Hypothalamus (tissue), 51 donors: ENCODE data around the gene FOXA1.

ENCODE experiments used
- DNase-seq, 51 donors: peaks; one replicate each; lab custom pipeline; 2025; lab: John Stamatoyannopoulos, UW

The FOXA1 gene

DNA sequence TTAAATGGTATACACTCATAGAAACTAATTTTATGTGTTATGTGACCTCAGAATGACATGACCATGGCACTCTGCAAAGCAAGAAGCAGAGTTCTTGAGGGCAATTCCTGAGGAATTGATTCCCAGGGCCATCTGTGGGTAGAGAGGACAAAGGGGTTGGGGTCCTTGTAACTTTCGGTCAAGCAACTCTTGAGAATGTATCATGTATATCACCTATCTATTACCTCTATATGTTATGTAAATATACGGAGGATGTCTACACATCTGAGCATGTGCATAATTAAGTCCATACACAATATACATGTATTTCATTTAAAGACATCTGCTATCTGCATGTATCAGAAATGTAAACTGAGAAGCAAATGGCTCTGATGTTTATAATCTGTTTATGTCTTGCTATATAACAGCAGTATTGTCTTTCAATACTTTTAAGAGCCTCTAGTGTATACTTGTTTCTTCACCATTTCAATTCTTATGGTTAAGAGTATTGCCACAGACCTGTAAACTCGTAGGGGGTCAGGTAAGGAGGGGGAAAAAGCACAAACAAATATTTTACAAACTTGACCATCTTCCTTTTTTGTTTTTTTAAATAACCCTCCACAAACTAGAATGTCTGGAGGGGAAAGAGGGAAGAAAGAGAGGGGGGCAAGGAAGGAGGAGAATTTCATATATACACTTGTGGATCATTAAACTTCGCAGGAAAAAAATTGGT lies 4.5 kb downstream of the FOXA1 start:
- no peak for DNase-seq

DNA sequence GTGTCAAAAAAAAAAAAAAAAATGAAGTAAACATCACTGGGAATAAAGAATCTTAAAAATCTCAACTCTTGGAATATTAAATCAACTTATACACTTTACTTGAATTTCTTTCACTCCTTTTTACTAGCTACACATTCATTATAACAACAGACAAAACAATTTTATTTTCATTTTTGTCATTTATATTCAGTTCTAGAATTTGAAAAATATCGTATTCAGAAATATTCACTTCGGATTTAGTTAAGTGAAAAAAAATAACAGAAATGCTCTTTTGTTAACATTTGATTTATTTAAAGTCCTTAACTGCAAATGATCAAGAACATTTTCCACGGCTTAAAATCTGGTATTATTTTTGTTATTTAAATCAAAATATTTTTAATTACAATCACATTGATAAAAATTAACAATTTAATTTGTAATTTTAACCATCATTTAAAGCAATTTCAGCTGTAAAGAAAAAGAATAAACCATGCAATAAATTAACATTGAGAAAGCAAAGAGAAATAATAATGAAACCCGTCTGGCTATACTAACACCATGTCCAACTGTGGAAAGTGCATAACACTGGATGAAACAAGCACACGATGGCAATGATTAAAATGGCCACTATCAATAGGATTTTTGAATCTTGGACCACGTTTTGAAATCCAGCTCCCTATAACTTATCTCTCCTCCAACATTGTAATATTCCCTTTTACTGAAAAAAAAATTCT lies 5.2 kb downstream of the FOXA1 start:
- DNase-seq = no peak

DNA sequence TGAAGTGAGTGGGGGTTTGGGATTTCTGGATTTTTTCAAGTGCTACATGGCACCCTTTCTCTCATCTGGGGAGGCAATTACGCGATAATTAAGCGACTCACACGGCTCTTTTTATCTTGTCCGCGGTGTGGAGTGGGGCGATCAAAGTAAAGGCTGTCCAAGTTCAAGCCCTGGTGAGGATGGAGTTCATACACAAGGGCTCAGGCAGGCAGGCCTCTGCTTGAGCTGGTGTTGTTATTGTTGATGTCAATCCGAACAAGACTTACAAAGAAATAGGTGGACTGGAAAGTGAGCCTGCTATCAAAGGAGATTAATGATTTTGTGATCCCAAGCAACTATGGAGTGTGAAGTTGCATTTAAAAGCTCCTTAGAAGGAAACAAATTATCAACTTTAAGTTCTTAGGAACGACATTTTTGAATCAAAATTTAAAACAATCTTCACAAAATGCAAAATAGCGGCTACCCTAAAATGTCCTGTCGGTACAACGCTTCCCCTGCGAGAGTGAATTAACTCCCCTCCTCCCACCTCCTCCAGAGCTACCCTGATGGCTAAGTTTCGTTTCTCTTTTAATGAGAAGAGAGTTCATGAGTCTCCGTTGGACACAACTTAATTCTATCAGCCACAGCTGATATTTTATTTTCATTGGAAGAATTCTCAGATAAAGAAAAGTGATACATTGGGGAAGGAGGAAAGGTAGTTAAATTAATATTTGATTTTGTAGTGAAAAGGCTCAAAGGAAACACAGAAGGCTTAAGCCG lies 5.9 kb downstream of the FOXA1 start:
- no peak for DNase-seq

DNA sequence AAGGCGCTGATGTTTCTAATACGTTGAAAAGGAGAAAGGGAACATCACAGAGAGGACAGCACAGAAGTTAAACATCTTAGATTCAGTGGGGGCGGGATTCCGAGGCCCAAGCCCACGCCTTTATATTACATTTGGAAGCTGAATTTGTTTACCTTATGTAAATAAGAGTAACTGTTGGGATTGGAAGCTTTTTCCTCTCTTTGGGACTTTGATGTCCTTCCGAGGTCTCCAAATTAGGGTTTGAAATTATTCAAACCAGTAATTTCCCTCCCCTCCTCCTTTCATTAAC lies 6.4 kb downstream of the FOXA1 start:
- no peak for DNase-seq

DNA sequence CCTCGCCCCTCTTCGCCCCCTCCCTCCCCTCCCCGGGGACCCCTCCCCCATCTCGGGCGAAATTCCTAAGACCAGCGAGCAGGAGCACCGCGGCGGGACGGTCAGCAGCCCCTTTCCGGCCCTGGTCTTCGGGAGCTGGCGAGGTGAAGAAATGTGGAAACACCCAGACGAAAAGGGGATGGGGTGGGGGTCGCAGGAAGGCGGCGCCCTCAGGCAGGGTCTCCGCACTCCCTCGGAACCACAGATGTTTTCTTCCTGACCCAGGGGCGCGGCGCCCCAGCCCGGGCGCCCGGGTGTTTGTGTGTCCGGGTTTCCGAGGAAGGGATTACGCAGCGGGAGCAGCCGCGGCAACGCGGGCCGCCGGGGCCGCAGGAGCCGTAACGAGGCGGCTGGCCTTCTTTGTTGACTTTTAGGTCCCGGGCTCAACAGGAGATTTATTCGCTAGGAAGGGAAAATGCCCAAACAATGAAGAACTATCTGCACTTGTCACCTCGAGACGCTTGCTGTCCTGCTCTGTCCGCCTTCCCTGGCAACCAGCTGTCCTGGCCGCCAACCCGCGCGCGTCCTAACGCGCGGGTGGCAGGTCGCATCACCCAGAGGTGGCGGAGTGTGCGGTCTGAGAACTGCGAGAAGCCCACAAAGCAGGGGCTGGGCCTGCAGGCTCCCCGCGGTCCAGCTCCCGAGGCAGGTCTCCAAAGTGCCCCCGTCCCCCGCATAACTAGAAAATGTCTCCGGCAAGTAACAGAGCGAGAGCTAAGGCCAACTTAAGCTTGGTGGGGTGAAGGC lies 7.0 kb downstream of the FOXA1 start:
- no peak for DNase-seq

DNA sequence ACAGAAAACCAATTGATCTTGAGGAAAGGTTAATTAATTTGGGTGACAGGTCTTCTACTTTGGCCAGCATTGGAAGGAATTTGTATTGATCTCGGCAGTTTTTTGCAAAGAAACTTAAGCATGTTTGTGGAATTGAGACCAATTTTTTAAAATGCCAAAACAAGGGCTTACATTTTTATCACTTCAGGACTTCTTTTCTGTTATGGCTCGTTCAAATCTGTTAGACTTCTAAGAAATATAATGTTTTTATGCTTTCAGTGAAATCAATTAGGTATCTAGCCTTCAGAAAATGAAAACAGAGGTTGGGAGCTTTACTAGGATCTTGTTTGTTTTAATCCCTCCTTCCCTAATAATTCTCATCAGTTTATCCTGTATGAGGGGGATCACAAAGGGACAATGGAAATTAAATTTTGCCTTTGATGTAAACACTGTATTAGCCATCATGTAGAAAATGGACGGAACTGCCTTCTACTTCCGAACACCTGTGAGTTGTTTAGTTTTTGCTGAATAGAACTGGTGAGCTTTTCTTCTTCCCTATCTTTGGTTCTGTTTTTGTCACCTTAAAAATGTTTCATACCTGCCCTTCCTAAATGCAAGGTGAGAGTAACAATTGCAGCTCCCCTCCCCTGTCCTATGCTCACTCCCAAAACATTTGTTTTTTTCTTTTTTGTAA lies 7.8 kb downstream of the FOXA1 start:
- no peak for DNase-seq

DNA sequence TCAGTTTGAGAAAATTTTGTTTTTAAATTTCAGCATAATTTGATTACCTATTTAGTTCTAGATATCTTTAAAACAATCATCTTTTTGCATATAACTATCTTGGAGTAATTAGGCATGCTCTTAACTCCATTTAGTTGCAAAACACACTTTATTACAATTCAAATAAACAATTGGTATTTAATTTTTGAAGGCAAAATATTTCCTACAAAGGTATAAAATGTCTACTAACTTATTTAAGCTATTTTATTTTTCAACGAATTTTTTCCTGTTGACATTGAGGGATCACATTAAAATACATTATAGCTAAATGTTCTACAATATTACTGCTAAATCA lies 8.3 kb downstream of the FOXA1 start:
- DNase-seq = no peak

DNA sequence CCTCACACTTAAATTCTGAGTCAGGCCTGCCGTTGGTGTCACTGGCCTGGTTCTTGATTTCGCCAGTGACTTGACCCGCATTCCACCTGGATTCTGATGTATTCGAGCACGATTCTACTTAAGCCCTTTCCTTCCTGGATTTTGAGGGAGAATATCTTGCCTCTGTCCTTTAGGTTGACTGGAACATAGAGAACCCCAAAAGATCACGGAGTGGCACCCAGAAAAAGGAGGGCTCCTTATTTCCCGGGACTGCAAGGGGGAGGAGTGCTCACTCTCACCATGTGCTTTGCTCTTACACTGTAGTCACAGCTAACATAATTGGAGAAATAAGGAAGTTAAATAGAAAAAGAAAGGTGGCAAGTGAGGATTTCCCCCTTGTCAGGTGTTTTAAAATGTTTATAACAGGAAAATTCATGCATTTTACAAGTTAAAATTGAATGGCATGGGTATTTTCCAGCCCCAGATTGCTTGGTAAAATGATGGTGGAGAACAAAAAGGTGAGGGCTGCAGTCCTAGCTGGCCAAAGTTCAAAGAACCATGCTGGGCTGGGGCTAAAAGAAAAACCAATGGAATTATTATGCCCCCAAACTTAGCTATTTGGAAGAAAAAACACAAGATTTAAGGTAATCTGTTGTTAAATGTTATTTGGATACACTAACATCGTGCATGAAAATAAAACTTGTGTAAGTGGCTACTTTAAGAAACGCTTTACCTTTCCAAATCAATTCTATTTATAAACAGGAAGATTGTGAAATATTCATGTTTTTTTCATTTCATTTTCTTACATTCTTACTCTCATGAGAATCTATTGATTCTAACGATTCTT lies 8.9 kb downstream of the FOXA1 start:
- DNase-seq = no peak

DNA sequence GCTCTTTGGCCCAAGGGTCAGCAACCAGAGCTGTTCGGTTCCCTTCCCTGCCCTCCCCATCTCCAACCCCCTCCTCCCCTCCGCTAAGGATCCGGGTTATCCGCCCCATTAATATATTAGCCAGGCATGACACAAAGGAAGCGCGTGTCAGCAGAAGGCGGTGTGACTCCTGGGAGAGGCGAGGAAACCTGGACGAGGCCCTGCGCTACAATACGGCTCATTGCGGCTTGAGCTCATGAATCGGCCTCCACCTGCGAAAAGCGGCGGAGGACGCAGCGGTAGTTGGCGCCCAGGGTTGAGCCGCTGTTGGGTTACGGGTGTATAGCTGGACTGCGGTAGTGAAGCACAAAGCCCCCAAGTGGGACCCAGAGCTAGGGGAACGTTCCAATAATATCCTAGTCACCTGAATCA lies 9.9 kb downstream of the FOXA1 start:
- DNase-seq = no peak

DNA sequence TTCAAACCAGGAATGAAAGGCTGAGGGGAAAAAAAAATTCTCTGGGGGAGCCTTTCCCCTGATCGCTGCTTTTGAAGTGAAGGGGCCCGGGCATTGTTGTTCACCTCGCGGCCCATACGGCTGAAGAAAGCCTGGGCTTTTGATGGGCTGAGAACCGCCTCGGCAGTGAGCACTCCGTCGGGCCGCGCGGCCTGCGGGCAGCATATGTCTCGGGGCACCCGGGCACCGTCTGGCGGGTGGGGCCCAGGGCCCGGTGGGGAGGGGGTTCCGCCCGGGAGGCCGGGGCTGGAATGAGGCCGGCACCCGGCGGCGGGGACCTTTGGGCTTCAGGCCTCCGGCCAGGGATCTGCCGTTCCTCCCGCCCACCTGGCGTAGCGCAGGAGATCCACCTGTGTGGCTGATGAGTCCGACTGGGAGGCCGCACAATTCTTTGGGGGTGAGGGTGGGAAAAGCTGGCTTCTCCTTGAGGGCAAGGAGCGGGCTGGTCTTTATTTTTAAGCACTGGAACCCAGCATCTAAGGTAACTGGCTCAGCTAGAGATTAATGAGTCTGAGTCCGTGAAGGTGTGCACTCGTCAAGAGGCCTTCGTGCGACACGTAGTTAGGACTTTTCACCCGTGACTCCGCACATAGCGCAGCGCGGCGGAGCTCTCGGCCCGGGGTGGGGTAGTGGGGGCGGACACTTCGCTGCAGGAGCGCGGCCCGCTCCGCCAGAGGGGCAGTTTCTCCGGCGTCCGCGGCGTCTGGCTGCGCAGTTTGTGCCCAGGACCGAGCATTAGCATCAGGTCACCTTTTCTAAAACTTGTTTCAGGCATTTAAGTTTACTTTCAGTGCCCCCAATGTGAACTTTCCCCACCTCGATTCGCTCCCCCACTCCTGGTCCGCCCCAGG lies 10.6 kb downstream of the FOXA1 start:
- DNase-seq = no peak

DNA sequence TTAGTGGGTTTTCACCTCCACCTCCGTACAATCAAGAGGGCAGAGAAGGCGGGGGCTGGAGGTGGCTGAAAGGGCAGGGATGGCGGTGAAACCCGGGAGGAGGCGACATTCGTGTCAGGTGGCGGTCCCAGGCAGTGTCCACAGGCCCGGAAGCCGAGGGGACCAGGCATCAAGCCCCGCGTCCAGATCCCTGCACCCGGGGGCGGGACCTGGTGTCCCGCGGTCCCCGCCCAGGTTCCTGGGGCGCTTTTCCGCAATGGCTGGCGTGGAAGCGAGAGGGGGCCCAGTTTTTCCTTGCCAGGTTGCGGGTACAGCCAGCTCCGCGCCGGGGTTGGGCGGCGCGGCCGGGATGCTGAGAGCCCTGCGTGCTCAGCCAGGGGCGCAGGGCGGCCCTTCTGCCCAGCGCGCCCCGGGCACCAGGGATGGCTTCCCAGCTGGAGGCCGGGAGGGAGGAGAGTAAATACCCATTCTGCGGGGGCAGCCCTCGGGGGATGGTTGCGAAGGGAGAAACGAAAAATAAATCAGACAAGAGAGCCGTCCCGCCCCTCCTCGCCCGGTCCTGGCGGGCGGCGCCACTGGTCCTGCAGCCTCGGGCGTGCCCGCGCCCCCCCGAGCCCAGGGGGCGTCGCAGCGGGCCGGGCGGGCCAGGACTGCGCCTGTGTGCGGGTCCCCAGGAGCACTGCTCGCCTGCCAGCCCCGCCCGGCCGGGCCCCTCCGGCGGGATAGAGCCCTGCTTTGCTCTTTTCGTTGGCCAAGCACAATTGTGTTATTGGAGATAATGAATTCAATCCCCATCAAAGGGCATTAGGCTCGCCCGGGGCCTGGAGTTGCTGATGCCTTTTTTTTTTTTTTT lies 11.5 kb downstream of the FOXA1 start:
- no peak for DNase-seq

DNA sequence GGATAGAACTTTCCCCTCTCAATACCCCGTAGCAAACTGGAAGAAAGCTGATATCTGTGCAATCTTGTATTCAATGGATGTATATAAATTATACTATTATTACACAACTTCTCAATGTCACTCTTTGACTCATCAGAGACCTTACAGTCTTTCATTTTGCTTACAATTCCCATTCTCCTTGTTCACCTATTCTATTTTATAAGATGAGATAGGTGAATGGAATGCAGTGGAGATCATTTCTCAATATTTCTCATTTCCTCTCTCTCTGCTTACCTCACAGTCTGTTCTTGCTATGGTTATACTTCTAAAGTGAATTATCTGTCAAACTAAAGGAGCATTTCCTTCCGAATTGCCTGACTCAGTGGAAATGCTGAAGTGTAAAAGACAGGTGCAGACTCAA lies 14.9 kb downstream of the FOXA1 start:
- no peak for DNase-seq

DNA sequence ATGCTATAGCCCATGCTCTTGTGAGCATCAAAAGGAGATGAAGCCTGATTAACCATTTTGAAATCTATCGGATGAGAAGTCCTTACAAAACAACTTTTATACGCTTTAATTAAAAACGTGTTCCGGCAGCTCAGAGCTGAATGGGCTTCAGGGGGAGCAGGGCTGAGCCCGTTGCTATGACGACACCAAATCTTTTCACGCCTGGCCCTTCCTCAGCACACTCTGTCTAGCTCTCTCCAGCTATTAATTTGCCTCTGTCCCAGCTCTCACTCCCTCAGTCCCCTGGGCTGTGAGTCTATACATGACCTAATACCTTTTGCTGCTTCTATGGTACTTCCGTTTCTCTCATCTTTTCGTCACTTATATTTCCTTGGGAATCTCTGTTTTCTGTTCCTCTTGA lies 15.8 kb downstream of the FOXA1 start:
- DNase-seq = no peak

DNA sequence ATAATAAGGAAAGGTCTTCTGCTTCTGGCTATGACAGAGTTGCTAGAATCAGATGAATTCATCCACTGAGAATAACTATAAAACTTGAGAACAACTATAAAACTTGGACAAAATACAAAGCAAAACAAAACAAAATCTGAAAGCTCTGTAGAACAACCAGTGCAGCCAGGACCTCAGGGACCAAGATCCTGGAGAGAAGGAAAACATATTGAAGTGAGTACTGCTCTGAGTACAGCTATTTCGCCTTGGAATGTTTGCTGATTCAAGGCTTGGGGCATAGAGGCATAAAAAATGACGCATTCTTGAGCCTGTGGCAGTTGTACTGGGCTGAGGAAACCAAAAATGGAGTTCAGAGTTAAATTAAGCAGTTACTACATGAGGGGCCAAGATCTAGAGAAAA lies 21.7 kb downstream of the FOXA1 start:
- no peak for DNase-seq

DNA sequence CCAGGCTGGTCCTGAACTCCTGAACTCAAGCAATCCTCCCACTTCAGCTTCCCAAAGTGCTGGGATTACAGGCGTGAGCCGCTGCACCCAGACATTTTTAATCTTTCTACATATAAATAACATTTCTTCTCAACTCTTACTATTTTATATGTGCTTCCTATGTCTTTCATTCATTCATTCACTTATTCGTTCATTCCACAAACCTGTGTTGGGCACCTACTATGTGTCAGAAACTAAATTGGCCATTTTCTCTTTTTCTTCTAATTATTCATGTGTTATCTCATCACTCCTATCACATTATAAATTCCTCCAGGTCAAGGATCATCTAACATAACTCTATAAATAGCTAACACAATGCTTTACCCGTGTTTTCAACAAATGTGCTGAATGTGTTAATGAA lies 23.7 kb downstream of the FOXA1 start:
- no peak for DNase-seq

DNA sequence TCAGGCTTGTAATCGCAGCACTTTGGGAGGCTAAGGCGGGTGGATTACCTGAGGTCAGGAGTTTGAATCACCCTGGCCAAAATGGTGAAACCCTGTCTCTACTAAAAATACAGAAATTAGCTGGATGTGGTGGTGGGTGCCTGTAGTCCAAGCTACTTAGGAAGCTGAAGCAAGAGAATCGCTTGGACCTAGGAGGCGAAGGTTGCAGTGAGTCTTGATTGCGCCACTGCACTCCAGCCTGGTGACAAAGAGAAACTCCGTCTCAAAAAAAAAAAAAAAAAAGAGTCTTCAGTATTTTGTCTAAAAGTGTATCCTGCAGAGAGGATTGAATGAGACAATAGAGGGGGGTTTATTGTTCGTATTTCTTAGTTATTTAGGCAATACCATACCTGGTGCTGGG lies 25.3 kb downstream of the FOXA1 start:
- DNase-seq = no peak

DNA sequence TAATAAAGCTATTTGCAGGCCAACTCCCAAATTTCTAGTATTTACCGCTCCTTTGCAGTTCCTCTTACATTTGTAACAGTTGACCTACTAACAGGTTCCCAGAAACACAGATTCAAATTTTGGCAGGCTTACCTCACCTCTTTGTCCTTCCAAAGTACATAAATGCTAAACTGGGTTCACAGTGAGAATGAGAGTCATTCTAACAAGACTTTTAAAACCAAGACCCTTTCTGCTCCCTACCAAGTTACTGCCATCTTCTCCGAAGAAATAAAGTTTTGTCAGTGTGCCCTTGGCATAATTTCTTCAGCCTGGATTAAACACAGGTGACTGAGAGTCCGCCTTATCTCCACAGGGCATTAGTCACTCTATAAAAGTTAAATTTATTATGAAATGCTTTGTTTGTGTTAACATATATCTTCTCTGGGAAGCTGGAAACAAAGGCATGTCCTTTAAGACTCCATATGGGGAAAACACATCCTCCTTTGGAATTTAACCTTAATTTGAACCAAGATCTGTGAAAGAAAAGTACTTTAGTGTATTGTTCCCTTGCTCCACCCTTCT lies 28.2 kb downstream of the FOXA1 start:
- no peak for DNase-seq

DNA sequence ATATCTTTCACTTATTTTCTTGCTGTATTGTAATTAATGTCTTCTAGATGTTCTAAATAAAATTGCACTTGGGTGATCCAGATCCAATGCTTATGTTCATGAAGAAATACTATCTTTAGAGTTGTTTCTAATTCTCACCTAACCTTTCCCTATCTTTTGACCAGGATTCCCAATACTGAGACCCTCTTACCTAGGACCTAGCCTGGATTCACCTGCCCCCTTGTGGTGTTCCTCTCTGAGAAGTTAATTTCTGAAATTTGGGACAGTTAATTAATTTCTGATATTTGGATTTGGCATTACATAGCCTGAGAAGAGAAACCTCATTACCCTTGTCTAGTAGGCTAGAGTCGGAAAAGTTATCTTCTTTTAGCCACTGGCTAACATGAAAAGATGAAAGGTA lies 29.5 kb downstream of the FOXA1 start:
- DNase-seq = no peak
